Measurements from ENCODE around the gene SDR42E2.
"Not testable (repeated sequence)": the region's sequence is repeated elsewhere in the genome, so short reads cannot be mapped to it uniquely, and the experiment has no call there.

DNA sequence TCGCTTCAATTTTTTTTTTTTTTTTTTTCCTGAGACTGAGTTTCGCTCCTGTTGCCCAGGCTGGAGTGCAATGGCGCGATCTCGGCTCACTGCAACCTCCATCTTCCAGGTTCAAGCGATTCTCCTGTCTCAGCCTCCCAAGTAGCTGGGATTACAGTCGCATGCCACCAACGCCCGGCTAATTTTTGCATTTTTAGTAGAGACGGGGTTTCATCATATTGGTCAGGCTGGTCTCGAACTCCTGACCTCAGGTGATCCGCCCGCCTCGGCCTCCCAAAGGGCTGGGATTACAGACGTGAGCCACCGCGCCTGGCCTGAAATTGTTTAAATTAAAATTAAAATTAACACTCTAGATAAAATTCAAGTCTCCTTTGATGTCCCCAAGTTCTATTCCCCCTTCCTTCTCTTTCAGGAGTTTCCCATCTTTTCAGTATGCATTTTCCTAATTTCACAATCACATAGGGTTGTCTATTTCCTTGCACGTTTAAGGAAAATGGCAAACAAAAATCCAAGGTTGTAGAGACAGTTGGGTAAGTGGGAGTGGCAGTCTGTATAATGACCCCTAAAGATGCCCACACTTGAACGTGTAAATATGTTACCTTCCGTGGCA lies 34.4 kb downstream of the SDR42E2 start:
- TF ChIP-seq, protein P1, sequence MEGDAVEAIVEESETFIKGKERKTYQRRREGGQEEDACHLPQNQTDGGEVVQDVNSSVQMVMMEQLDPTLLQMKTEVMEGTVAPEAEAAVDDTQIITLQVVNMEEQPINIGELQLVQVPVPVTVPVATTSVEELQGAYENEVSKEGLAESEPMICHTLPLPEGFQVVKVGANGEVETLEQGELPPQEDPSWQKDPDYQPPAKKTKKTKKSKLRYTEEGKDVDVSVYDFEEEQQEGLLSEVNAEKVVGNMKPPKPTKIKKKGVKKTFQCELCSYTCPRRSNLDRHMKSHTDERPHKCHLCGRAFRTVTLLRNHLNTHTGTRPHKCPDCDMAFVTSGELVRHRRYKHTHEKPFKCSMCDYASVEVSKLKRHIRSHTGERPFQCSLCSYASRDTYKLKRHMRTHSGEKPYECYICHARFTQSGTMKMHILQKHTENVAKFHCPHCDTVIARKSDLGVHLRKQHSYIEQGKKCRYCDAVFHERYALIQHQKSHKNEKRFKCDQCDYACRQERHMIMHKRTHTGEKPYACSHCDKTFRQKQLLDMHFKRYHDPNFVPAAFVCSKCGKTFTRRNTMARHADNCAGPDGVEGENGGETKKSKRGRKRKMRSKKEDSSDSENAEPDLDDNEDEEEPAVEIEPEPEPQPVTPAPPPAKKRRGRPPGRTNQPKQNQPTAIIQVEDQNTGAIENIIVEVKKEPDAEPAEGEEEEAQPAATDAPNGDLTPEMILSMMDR (IDR thresholded peaks at IDR 0.05), result not testable (repeated sequence)
- not testable (repeated sequence) for TF ChIP-seq POLR2A, POLR2AphosphoS5, EP300 (IDR thresholded peaks at IDR 0.05)
